GM19099 (cell line): ENCODE measurements around the gene MAOA.

ENCODE experiments used
- POLR2A ChIP-seq: IDR thresholded peaks from 3 replicates; pipeline ENCODE4 v1.6.1; 2011; ENCODE audit warnings: low read depth; ENCODE audit not compliant: insufficient read length; ENCODE audit errors: extremely low read depth

MAOA gene

DNA sequence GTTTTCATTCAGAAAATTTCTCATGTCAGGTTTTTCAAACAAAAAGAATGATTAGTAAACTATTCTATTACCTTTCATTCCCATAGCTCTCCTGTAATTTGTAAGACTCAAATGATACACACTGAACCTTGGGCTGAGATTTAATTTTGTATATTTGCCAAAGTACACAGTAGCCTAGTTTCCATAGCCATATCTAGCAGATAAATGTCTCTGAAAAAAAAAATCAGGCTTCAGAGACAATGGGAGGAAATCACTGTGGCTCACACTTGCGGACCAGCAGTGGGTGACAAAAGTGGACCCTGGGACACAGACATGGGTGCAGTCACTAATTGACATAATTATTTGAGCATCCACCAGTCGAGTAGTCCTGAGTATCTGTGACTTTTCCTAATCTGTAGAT is 46.6 kb downstream of the MAOA start:
- TF ChIP-seq POLR2A, result no peak

DNA sequence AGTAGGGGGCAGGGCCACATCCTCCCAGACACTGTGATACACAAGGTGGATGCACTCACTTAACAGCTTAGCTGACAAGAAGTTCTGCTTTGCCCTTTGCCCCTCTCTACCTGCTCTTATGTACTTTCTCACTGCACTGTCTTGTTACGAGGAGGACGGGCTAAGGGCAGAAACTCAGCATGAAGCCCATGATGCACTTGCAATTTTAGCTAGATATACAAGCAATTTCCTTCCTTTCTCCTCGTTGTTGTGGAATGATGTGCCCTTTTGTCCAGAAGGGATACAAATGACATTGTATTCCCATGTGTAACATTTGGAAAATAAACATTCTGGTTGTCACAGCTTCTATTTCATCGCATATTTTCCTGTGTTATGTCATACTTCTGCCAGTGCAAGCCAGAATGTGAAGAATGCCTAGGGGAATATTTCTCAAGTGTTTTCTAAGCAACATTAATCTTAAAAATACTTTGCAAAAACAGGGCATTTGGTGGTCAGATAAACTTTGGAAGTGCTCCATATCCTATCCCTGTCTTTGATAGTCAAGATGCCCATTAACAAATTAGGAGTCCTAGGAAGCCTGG is 47.2 kb downstream of the MAOA start:
- no peak for TF ChIP-seq POLR2A

DNA sequence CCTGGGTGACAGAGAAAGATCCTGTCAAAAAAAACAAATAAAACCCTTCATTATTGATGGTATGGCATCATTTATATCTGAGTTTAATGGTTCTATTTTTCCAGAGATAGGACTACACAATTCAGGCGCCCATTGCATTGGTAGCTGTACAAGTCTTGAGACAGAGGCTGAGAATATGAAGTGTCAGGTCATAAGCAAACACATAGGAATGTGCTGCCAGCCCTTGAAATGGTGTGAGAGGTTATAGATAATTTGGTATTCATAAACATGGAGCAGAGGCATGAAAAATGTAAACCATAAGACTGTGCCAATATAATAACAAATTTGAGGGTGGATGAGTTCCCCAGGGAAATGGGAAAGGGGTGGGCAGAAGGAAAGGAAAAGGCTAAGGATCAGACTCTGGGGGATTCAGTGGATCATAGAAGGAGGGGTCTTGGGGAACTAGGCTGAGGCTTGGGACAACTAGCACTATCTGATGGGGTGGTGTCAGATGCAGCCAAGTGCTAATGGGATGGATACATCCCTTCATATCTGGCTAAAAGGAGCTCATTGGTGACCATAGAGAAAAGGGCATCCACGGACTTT is 50.8 kb downstream of the MAOA start:
- TF ChIP-seq POLR2A, result no peak

DNA sequence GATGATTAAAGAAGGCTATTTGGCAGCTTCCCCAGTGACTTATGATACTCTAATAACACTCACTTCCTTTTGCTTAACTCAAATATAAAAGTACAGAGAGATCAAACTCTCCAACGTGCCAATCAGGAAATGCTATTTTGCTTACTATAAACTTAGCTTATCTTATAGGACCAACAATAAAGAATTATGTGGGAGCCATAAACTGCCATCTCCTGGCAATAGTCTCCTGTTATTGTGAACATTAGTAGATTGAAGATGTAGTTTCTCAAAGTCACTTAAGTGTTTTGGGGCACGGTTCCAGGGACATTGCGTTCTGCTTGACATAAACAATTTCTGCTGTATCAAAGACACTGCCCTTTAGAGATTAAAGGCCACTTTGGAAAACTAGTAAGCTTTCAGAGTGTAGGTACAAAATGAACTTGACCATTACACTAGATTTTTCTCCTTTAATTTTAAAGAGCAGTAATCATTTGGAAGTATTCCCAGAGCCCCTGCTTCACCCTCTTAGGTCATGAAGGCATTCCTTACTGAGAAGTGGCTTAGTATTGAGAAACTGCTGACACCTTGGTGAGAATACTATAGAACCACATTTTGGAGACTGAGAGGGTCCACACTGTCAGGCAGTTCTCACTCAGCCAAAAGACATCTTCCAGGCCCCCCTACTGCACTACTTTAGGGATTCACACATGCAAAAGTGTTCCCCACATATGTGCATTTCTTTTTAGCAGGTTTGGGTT is 51.9 kb downstream of the MAOA start:
- no peak for TF ChIP-seq POLR2A

DNA sequence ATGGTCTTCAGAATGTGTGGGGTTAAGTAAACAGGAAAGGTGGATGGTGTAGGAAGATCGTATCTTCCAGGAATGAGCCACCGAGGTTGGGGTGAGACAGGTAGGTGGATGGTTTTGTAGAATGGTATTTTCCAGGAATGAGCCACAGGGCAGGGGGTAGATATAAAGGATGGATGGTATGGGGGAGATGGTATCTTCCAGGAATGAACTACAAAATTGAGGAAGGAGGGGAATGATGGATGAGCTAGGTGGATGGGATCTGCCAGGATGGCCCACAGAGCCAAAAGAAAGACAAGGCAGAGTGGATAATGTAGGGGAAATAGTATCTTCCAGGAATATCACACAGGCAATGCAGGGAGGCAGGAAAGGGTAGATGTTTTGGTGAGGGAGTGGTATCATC is 60.0 kb downstream of the MAOA start:
- TF ChIP-seq POLR2A, result no peak

DNA sequence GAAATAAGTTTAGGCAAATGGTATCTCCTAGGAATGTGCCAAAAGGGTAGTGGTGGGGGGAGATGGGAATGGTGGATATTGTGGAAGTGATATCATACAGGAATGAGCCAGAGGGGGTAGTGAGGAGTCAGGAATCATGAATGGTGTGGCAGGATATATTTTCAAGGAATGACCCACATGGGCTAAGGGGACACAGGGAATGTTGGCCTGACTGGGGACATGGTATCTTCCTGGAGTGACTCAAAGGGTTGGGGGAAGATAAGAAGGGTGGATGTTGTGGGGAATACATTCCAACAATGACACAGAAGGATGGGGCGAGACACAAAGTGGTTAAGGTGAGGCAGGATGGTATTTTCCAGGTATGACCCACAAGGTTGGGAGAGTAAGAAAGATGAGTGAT is 60.6 kb downstream of the MAOA start:
- no peak for TF ChIP-seq POLR2A

DNA sequence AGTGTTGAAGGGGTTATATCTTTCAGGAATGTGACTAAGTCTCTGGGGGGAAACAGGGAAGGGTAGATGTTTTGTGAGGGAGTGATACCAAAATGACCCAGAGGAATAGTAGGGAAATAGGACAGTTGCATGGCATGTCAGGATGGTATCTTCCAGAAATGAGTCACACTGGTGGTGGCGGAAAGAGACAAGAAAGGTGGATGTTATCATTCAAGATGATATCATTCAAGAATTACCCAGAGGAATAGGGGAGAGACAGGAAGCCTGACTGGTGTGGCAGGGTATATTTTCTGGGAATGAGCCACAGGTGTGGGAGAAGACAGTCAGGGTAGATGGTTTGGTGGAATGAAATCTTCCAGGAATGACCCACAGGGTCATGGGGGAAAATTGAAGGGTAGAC is 61.1 kb downstream of the MAOA start:
- TF ChIP-seq POLR2A, result no peak

DNA sequence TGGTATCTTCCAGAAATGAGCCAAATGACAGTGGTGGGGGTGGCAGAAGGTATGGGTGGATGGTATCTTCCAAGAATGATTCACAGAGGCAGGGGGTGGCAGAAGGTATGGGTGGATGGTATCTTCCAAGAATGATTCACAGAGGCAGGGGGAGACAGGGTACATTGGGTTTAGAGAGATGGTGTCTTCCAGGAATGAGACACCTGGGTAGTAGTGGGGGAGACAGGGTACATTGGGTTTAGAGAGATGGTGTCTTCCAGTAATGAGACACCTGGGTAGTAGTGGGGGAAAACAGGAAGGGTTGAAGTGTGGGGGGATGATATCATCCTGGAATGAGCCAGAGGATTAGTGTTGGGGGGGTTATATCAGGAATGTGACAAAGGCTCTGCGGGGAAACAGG is 62.0 kb downstream of the MAOA start:
- TF ChIP-seq POLR2A, result no peak

DNA sequence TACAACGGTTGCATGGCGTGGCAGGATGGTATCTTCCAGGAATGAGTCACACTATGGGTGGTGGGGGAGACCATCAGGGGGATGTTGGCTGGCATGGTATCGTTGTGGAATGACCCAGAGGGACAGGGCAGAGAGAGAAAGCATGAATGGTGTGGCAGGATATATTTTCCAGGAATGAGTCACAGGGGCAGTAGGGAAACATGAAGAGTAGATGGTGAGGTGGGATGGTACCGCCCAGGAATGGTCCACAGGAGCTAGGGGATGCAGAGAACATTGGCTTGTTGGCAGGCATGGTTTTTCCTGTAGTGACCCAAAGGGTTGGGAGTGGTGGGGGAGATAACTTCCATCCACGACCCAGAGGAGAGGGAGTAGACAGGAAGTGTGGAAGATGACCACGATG is 62.4 kb downstream of the MAOA start:
- TF ChIP-seq POLR2A, result no peak

DNA sequence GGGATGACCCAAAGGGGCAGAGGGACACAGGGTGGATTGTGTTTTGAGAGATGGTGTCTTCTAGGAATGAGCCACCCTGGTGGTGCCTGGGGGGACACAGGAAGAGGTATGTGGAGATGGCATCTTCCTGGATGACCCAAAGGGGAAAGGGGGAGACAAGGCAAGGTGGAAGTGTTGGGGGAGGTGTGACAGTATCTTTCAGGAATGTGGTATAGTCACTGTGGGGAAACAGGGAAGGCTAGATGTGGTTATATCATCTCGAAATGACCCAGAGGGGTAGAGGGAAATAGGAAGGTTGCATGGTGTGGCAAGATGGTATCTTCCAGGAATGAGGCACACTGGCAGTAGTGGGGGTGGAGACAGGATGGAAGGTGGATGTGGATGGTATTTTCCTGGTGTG is 62.9 kb downstream of the MAOA start:
- TF ChIP-seq POLR2A, result no peak

DNA sequence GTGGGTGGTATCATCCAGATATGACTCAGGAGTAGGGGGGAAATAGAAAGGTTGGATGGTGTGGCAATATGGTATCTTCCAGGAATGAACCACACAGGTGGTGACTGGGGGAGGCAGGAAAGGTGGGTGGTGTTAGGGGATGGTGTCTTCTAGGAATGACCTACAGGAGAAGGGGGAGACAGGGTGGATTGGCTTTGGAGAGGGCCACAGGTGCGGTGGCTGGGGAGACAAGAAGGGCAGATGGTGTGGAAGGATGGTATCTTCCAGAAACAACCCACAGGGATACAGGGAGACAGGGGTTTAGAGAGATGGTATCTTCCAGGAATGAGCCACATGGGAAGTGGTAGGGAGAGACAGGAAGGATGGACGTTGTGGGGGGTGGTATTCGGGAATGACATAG is 64.0 kb downstream of the MAOA start:
- TF ChIP-seq POLR2A, result no peak

DNA sequence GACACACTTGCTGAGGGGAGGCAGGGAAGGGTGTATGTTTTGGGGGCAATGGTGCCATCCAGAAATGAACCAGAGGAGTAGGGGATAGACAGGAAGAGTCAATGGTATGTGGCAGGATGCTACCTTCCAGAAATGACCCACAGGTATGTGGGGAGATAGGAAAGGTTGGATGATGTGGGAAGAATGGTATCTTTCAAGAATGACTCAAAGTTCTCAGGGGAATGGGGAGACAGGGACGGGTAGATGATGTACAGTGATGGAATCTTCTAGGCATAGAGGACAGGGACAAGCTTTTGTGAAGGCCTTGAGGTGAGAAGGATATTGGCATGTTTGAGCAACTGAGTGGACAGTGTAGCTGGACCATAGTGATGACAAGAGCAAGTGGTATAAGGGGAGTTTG is 64.9 kb downstream of the MAOA start:
- no peak for TF ChIP-seq POLR2A

DNA sequence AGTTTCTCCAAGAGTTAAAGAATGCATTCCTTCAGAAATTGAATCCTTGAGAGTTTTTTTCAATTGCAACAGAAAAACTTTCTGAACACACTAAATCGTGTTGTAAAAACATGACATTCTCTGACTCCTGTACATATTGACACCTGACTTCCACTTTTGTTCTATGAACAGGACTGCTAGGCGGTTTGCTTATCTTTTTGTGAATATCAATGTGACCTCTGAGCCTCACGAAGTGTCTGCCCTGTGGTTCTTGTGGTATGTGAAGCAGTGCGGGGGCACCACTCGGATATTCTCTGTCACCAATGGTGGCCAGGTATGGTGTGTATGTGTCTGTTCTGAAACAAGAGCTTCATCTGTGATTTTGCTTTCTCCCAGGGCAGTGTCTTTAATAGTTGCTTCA is 71.9 kb downstream of the MAOA start:
- TF ChIP-seq POLR2A, result no peak

DNA sequence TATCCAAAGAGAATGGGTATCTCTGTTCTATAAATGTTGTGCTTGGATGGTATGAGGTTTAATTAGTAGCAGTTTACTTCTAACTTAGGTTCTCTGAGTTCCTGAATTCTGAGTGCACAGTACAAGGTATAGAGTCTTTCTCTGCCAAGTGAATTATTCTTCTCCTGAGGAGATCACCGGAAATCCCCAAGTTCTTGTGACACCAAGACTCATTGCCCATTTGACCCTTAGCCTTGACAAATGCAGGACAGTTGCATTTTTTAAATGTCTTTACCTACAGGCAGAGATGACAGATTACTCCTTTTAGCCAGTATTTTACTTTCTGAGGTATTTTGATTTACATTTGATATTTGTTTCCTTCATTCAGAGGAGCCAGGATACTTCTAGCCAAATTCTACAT is 72.9 kb downstream of the MAOA start:
- no peak for TF ChIP-seq POLR2A

DNA sequence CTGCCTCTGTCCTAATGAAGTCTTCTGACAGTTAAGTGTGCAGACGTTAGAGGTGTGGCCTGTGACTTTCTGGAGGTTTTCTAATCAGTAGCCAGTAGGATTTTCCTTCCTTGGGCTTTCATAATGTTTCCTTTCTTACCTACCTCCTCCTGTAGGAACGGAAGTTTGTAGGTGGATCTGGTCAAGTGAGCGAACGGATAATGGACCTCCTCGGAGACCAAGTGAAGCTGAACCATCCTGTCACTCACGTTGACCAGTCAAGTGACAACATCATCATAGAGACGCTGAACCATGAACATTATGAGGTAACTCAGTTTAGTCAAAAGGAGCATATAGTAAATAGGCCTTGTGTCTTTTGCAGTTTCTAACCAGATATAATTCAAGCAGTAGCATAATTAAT is 75.0 kb downstream of the MAOA start:
- TF ChIP-seq POLR2A, result no peak

DNA sequence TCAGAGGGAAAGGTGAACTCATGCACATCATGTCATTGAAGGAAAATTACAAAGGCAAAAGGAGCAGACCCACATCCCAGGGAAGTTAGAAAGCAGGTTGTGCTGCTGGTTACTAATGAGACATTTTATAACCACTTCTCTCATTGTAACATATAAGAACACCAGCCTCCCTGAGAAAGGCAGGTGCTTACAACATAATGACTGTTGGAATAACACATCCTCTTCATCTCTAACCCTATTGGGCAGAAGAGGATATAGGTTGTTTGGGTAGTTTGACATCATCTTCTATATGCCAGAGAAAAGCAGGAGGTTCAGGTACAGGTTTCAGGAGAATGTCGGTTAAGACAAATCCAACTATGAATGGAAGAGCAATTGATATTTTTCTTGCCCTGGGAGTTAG is 77.6 kb downstream of the MAOA start:
- TF ChIP-seq POLR2A, result no peak

DNA sequence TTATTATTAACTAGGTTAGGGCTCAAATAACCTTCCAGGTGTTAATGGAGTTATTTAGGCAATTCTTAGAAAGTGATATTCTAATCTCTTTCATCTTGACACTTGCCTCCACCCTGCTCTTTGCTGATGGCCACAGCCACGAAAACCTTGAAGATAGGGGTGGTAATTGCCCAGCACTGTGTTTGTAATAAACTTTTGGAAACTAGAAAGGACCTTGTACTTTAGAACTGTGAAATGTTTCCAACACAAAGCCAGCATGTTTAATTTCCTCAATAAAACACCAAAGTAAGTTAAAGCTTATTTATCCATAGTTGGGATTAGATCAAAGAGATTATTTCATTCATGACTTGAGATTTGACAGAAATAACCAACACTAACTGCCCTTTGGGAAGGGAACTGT is 78.3 kb downstream of the MAOA start:
- no peak for TF ChIP-seq POLR2A

DNA sequence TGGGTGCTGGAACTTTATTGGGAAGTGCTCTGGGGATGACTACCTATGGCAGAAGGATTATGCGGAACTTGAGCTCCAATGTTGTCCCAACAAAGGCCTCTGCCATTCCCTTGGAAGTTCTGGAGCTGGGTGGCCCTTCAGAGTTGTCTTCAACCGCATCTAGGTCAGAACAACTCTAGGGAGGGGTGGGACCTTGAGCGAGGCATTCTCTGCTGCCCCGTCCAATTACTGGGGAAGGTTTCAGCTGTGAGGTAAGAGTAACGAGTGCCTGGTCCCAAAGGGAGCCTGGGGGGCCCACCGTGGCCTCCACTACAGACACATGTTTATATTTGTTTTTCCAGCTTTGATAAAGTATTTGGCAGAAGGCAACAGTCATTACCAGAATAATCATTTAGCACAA is 79.4 kb downstream of the MAOA start:
- no peak for TF ChIP-seq POLR2A

DNA sequence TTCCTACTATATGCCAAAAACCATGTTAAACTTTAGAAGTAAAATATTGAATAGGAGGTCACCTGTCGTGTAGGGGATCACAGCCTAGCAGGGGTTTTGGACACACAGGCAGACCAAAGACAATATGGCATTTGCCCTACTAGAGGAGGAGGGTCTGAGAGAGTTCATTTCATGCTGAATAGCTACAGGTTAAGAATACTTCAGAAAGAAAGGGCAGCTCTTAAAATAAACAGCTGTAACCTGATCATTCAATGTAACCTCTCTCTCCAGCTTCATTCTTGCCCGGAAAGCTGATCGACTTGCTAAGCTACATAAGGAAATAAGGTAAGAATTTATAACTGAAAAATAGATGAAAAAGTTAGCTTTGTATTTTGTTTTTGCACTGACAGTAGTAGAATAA is 79.9 kb downstream of the MAOA start:
- TF ChIP-seq POLR2A, result no peak
